Breast epithelium (tissue), 3 donors: ENCODE results near the gene HDAC4.

Experiments used
- POLR2A ChIP-seq: fragments of 450-650 bp; IDR thresholded peaks from one replicate; pipeline ENCODE4 v1.6.1; 2016; ENCODE audit warnings: antibody characterized with exemption, mild to moderate bottlenecking, moderate library complexity
- TF ChIP-seq, protein P1 (sequence below), 3 donors: fragments of 450-650 bp; IDR thresholded peaks; one replicate each; pipeline ENCODE4 v1.5.1; 2016 to 2017; ENCODE audit warnings: antibody characterized with exemption in 3 of 3, mild to moderate bottlenecking in 3 of 3, moderate library complexity in 3 of 3

DNA sequence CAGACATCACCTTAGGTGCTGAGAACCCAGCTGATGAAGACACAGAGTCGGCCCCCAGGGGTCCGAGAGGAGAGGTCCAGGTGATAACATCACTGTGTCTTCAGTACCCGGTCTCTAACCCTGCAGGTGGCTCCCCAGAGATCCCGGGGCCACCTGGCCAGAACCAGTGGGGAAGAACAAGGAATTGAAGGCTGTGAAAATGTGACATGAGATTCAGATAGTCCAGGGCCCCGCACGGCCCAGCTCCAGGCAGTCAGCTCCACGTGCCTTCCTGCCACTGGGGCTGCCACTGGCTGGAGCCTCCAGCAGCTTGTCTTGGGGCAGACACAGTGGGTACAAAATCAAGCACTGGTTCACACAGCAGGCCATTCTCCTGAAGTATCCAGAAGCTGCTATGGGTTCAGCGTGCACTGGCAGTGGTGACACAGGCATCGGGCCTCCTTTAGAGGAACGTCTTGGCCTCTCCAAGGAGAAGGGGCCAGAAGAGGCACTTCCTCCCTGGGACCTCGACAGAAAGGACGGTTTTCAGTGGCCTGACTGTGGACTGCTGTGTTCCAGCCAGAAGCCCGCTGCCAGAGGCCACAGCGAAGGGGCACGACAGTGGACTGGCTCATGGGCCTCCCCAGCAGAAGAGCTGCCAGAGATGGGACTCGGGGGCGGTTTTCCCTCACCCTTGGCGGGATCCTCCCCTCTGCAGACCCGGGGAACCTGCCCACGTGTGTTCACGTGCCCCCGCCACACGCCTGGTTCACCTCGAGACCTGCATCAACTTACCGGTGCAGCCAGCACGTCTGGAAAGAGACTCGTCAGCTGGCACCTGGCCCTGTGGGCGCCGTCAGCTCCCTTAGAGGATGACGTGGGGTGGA is 150.4 kb downstream of the HDAC4 start:
- TF ChIP-seq, protein P1, sequence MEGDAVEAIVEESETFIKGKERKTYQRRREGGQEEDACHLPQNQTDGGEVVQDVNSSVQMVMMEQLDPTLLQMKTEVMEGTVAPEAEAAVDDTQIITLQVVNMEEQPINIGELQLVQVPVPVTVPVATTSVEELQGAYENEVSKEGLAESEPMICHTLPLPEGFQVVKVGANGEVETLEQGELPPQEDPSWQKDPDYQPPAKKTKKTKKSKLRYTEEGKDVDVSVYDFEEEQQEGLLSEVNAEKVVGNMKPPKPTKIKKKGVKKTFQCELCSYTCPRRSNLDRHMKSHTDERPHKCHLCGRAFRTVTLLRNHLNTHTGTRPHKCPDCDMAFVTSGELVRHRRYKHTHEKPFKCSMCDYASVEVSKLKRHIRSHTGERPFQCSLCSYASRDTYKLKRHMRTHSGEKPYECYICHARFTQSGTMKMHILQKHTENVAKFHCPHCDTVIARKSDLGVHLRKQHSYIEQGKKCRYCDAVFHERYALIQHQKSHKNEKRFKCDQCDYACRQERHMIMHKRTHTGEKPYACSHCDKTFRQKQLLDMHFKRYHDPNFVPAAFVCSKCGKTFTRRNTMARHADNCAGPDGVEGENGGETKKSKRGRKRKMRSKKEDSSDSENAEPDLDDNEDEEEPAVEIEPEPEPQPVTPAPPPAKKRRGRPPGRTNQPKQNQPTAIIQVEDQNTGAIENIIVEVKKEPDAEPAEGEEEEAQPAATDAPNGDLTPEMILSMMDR (IDR thresholded peaks at IDR 0.05), result no peak
- TF ChIP-seq POLR2A, result no peak
